Activated T-helper 9 cell treated with anti-CD3 and anti-CD28 coated beads, Interleukin-2, amount 50 U/mL, for 16 hours (primary cell): ENCODE results near the gene WDR64.

Experiments
- DNase-seq: peaks from one replicate; pipeline ENCODE4 v3.0.0-alpha.2; 2020; ENCODE audit warnings: low read depth

The WDR64 gene

GRCh38 chr1:241631674-241632073 is 20.4 kb upstream of the WDR64 start:
- DNase-seq: no peak

GRCh38 chr1:241632987-241633386 is 19.1 kb upstream of the WDR64 start:
- no peak for DNase-seq

GRCh38 chr1:241635556-241636152 is 16.4 kb upstream of the WDR64 start:
- DNase-seq: no peak

- DNase-seq: no peak
Measured at GRCh38 chr1:241636291-241636690, 15.8 kb upstream of the WDR64 start.

- no peak for DNase-seq
Measured at GRCh38 chr1:241637046-241637590, 15.0 kb upstream of the WDR64 start.

- no peak for DNase-seq
Measured at GRCh38 chr1:241637604-241638003, 14.5 kb upstream of the WDR64 start.

GRCh38 chr1:241638099-241638682 is 13.9 kb upstream of the WDR64 start:
- DNase-seq: no peak

GRCh38 chr1:241638909-241639622 is 13.0 kb upstream of the WDR64 start:
- DNase-seq: no peak

- peak; percentile 3 for DNase-seq
Measured at GRCh38 chr1:241639623-241640148, 12.4 kb upstream of the WDR64 start.

GRCh38 chr1:241640149-241640866 is 11.8 kb upstream of the WDR64 start, which contains the start of the genes CHML and OPN3:
CHML (minus strand) TSS chr1:241640369; CDS start chr1:241635766, 4,603 bp downstream.
OPN3 (minus strand) TSS chr1:241640369; CDS start chr1:241640254, 115 bp downstream.
- DNase-seq: peak; percentile 87

- no peak for DNase-seq
Measured at GRCh38 chr1:241640867-241641622, 11.0 kb upstream of the WDR64 start.

GRCh38 chr1:241641773-241642592 is 10.1 kb upstream of the WDR64 start:
- no peak for DNase-seq

- DNase-seq: no peak
Measured at GRCh38 chr1:241642593-241642944, 9.5 kb upstream of the WDR64 start.

- DNase-seq: no peak
Measured at GRCh38 chr1:241644259-241644658, 7.8 kb upstream of the WDR64 start.

GRCh38 chr1:241645199-241645598 is 6.9 kb upstream of the WDR64 start:
- no peak for DNase-seq

- DNase-seq: no peak
Measured at GRCh38 chr1:241646201-241646600, 5.9 kb upstream of the WDR64 start.

- DNase-seq: no peak
Measured at GRCh38 chr1:241647658-241648057, 4.4 kb upstream of the WDR64 start.

GRCh38 chr1:241648159-241648558 is 3.9 kb upstream of the WDR64 start:
- no peak for DNase-seq

- no peak for DNase-seq
Measured at GRCh38 chr1:241654019-241654418, 1.9 kb downstream of the WDR64 start.

- no peak for DNase-seq
Measured at GRCh38 chr1:241654641-241655040, 2.6 kb downstream of the WDR64 start.
